SK-N-SH (cell line): ENCODE measurements around the gene SNAPC5. TPM values are rescaled to one million over a fixed set of nuclear protein-coding genes. Genes with fewer than 3 reads are reported as not detected.

Source experiments
- CTCF ChIA-PET: fragments of 300-600, 350-600 bp; formaldehyde crosslinking; extraction: SDS; loops from one replicate; lab custom pipeline; 2021; lab: Yijun Ruan, JAX
- POLR2A ChIA-PET: fragments of 350-600 bp; sonication (Branson Sonifier 250); formaldehyde crosslinking; extraction: SDS; loops from one replicate; lab custom pipeline; 2020; ENCODE audit warnings: antibody characterized with exemption, inconsistent platforms; lab: Yijun Ruan, JAX
- DNase-seq: peaks from one replicate; pipeline ENCODE4 v3.0.0; 2012
- H2AFZ ChIP-seq: fragments of 200-600 bp; sonication (generic); 2 replicates; pipeline ENCODE4 v1.8.1; 2016; ENCODE audit warnings: antibody characterized with exemption, mild to moderate bottlenecking, low read depth
- H3F3A ChIP-seq: fragments of 200-600 bp; sonication (generic); replicated peaks from 2 replicates; pipeline ENCODE3; 2016; ENCODE audit warnings: antibody characterized with exemption, mild to moderate bottlenecking; ENCODE audit not compliant: insufficient read depth
- H3K27ac ChIP-seq, 2 experiments: fragments of 200-500 bp in 1 of 2; fragments of 200-600 bp in 1 of 2; sonication (Bioruptor generic) in 1 of 2; sonication (generic), shearing (Covaris generic) in 1 of 2; 2 replicates each; pipeline versions ENCODE4 v1.5.1 to v1.6.1; 2014 to 2016; ENCODE audit warnings: low read depth in 2 of 2, inconsistent platforms in 1 of 2, low read length in 1 of 2, mild to moderate bottlenecking in 1 of 2, mixed read lengths in 1 of 2
- H3K27me3 ChIP-seq: fragments of 200-600 bp; sonication (generic), shearing (Covaris generic); 2 replicates; pipeline ENCODE4 v1.6.1; 2016; ENCODE audit warnings: mixed run types; ENCODE audit not compliant: insufficient read depth
- H3K36me3 ChIP-seq, 2 experiments: fragments of 200-500 bp in 1 of 2; fragments of 200-600 bp in 1 of 2; sonication (Bioruptor generic) in 1 of 2; sonication (generic) in 1 of 2; replicated peaks in 1 of 2; 2 replicates each; pipeline versions ENCODE3 to v1.5.1; 2014 to 2016; ENCODE audit warnings: low read length in 1 of 2, mild to moderate bottlenecking in 1 of 2; ENCODE audit not compliant: insufficient read depth in 2 of 2, control insufficient read depth in 1 of 2
- H3K4me1 ChIP-seq, 2 experiments: fragments of 200-500 bp in 1 of 2; fragments of 200-600 bp in 1 of 2; sonication (Bioruptor generic) in 1 of 2; sonication (generic), shearing (Covaris generic) in 1 of 2; 2 replicates each; pipeline versions ENCODE4 v1.5.1 to v1.6.1; 2014 to 2016; ENCODE audit warnings: low read depth in 1 of 2, low read length in 1 of 2, mixed run types in 1 of 2; ENCODE audit not compliant: insufficient read depth in 2 of 2, control insufficient read depth in 1 of 2
- H3K4me2 ChIP-seq: fragments of 200-600 bp; sonication (generic), shearing (Covaris generic); 2 replicates; pipeline ENCODE4 v1.6.1; 2017; ENCODE audit warnings: mixed run types
- H3K4me3 ChIP-seq, 2 experiments: fragments of 200-500 bp in 1 of 2; fragments of 200-600 bp in 1 of 2; sonication (Bioruptor generic) in 1 of 2; sonication (generic), shearing (Covaris generic) in 1 of 2; 2 replicates each; pipeline versions ENCODE4 v1.5.1 to v1.8.1; 2014 to 2016; ENCODE audit warnings: low read depth in 2 of 2, inconsistent platforms in 1 of 2, low read length in 1 of 2, mild to moderate bottlenecking in 1 of 2, mixed read lengths in 1 of 2, moderate library complexity in 1 of 2
- H3K79me2 ChIP-seq: fragments of 200-600 bp; sonication (generic); 2 replicates; pipeline ENCODE4 v1.8.1; 2017; ENCODE audit warnings: mild to moderate bottlenecking; ENCODE audit not compliant: insufficient read depth
- H3K9ac ChIP-seq: fragments of 200-600 bp; sonication (generic); 2 replicates; pipeline ENCODE4 v1.6.1; 2017; ENCODE audit warnings: mixed run types
- H3K9me2 ChIP-seq: fragments of 200-600 bp; sonication (generic); 2 replicates; pipeline ENCODE4 v1.6.1; 2017; ENCODE audit warnings: mixed run types
- H3K9me3 ChIP-seq: fragments of 200-600 bp; sonication (generic); 2 replicates; pipeline ENCODE4 v1.6.1; 2017; ENCODE audit warnings: mixed run types, mild to moderate bottlenecking, moderate library complexity
- H4K20me1 ChIP-seq: fragments of 200-600 bp; sonication (generic); 2 replicates; pipeline ENCODE4 v1.6.1; 2017; ENCODE audit warnings: mild to moderate bottlenecking, mixed run types; ENCODE audit not compliant: insufficient read depth
- ELF1 ChIP-seq: IDR thresholded peaks from 2 replicates; pipeline ENCODE4 v1.4.0; 2012
- EP300 ChIP-seq, 2 experiments: IDR thresholded peaks; 2 replicates each; pipeline versions ENCODE4 v1.4.0 to v1.6.1; 2012; ENCODE audit warnings: borderline replicate concordance in 1 of 2, low read depth in 1 of 2, low read length in 1 of 2
- MEF2A ChIP-seq: IDR thresholded peaks from 2 replicates; pipeline ENCODE4 v1.4.0; 2012; ENCODE audit warnings: low read depth, borderline replicate concordance
- PBX3 ChIP-seq: IDR thresholded peaks from 2 replicates; pipeline ENCODE4; 2012
- RCOR1 ChIP-seq: fragments of 150-350 bp; IDR thresholded peaks from 2 replicates; pipeline ENCODE4 v1.6.1; 2017; ENCODE audit warnings: antibody characterized with exemption, low read length
- REST ChIP-seq: IDR thresholded peaks from 2 replicates; pipeline ENCODE4 v1.6.1; 2012; ENCODE audit warnings: mild to moderate bottlenecking, low read depth, low read length, moderate library complexity
- RXRA ChIP-seq: IDR thresholded peaks from 2 replicates; pipeline ENCODE4 v1.4.0; 2012; ENCODE audit warnings: low read depth, mild to moderate bottlenecking, borderline replicate concordance
- SIN3A ChIP-seq: IDR thresholded peaks from 2 replicates; pipeline ENCODE4 v1.6.1; 2012; ENCODE audit warnings: low read depth, mild to moderate bottlenecking, low read length, moderate library complexity, borderline replicate concordance
- TCF12 ChIP-seq: IDR thresholded peaks from 2 replicates; pipeline ENCODE4 v1.4.0; 2012
- TEAD4 ChIP-seq: IDR thresholded peaks from 2 replicates; pipeline ENCODE4 v1.4.0; 2012; ENCODE audit warnings: mild to moderate bottlenecking, borderline replicate concordance; ENCODE audit not compliant: insufficient read depth
- WGBS: methylation state at CpG from one replicate; pipeline ENCODE4 v1.1.6; 2017; ENCODE audit warnings: low lambda C conversion rate; 5-methylcytosine and 5-hydroxymethylcytosine counted together
- polyA plus RNA-seq, 3 experiments: library from polyadenylated mRNA; depleted of rRNA; stranded (reverse); fragments of >200 nt; gene quantifications; 2 replicates each; pipeline ENCODE4 v1.2.3, GENCODE V29; 2012
- TF ChIP-seq, protein P1 (sequence below): fragments of 150-350 bp; IDR thresholded peaks from 2 replicates; pipeline ENCODE4 v1.6.1; 2017; ENCODE audit warnings: antibody characterized with exemption, low read length, low read depth, borderline replicate concordance

SNAPC5 gene
- polyA plus RNA-seq, 1 of the 3 experiments (the other 2 are of a cell fraction), result 65.0 TPM

- TF ChIP-seq TEAD4, result no peak
These were observed 10.7 kb downstream of the SNAPC5 start (continued) for GRCh38 chr15:66486887-66487286.

DNA sequence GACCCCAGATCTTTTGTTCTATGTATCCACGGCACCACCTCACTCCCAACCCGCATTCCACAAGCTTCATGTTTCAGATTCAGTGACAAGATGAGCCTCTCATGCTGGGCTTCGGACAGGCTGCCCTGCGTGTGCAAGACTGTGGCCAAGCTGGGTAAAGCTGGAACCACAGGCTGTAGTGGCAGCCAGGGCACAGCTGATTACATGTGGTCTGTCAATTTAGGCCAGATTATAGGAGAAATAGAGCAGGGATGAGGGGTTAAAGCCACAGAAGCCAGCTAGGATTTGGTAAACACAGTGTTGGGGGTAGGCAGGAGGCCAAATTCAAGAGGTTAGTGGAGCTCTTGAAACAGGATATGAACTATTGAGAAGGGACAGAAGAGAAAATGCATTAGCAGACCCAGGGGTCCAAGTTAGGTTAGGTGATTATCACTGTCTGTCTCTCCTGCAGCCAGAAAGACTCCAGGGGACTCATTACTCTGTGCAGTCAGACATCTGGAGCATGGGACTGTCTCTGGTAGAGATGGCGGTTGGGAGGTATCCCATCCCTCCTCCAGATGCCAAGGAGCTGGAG lies 12.9 kb downstream of the SNAPC5 start:
- Histone ChIP-seq H2AFZ (no peak overlapping the region), H3K79me2 (no peaks in the 10 kb centered on the region; the same call in 1 of the 2 replicates), H3F3A (no peaks in the 10 kb centered on the region), H3K9ac (no peak overlapping the region), H3K27ac (no peak overlapping the region), H3K9me2 (no peaks in the 10 kb centered on the region), H3K4me1 (no peaks in the 10 kb centered on the region), H3K4me3 (no peak overlapping the region), H3K36me3 (peaks cover 15 to 21% of the 10 kb centered on the region in 2 experiments), H4K20me1 (no peaks in the 10 kb centered on the region), H3K4me2 (no peak overlapping the region), H3K9me3 (no peaks in the 10 kb centered on the region), H3K27me3 (no peaks in the 10 kb centered on the region)
- whole genome bisulfite sequencing, result 96% methylated on average over 4 of the region's 5 CpGs
- ChIA-PET CTCF (interaction anchor here (0.6 to 1.7 kb wide), 2 partner anchors 13 to 602 kb away, joined by 3 to 12 read pairs; partner anchors contain the start of gene SNAPC5), POLR2A (interaction anchor here (1.2 kb wide), 1 partner anchor 12 kb away, joined by 4 read pairs; the partner anchor contains the start of gene SNAPC5)
- DNase-seq, result no peak
- TF ChIP-seq REST (no peak), PBX3 (no peak), RCOR1 (no peak), TCF12 (no peak), ELF1 (no peak), SIN3A (no peak), RXRA (no peak), MEF2A (no peak), EP300 (IDR thresholded peaks at IDR 0.05; ENCODE audit: borderline replicate concordance in 1 of 2, low read depth in 1 of 2, low read length in 1 of 2) (no peak)
- TF ChIP-seq, protein P1, sequence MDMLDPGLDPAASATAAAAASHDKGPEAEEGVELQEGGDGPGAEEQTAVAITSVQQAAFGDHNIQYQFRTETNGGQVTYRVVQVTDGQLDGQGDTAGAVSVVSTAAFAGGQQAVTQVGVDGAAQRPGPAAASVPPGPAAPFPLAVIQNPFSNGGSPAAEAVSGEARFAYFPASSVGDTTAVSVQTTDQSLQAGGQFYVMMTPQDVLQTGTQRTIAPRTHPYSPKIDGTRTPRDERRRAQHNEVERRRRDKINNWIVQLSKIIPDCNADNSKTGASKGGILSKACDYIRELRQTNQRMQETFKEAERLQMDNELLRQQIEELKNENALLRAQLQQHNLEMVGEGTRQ, result no peak
